Fibroblast of pulmonary artery (primary cell): ENCODE results near the gene SEC61A2.
"Not testable (repeated sequence)": the region's sequence is repeated elsewhere in the genome, so short reads cannot be mapped to it uniquely, and the experiment has no call there.

Source experiments
- DNase-seq: peaks from one replicate; pipeline ENCODE4 v3.0.0-alpha.2; 2010; ENCODE audit warnings: low read depth
- H3K4me3 ChIP-seq: replicated peaks from 2 replicates; pipeline ENCODE4 v1.5.1; 2011; ENCODE audit warnings: low read depth, mild to moderate bottlenecking, control low read depth, low read length, moderate library complexity
- TF ChIP-seq, protein P1 (sequence below): IDR thresholded peaks from 2 replicates; pipeline ENCODE4 v1.5.1; 2011; ENCODE audit warnings: mild to moderate bottlenecking, control low read depth, low read length, inconsistent platforms; ENCODE audit errors: missing control alignments

The SEC61A2 gene

DNA sequence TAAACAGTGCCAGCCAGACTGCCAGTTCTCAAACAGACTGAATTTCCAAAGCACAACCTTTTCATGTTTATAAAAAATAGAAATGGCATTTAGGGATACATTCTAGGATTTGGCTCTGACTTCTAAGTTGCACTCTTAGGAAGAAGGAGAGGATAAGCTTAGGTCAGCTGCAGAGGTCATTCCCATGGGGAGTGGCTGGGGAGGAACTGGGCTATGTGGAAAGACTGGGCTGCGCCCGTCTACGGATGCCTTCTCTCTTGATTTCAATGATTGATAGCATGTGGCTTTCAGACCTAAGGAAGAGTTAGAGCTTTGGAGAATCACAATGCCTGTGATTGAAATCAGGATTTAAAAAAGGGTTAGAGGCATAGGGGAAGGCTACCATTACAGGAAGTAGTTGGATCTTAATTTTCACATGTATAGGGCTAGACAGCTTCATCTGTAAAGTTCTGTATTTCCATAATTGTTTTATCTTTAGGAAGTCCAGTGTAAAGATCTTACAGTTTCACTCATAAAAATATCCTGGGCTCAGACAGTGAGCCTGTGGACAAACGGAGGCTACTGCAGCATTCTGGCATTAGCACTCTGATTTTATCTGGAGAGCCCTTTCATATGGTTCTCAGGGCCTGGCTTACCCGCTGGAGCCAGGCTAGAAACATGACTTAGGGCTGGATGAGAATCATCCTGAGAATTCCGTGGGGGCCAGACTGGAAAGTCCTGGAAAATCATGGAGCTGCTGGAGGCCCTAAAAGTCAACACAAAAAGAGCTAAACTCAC, 36.7 kb downstream of the SEC61A2 start:
- no peak for DNase-seq
- no peak overlapping the region for H3K4me3 ChIP-seq
- TF ChIP-seq, protein P1, sequence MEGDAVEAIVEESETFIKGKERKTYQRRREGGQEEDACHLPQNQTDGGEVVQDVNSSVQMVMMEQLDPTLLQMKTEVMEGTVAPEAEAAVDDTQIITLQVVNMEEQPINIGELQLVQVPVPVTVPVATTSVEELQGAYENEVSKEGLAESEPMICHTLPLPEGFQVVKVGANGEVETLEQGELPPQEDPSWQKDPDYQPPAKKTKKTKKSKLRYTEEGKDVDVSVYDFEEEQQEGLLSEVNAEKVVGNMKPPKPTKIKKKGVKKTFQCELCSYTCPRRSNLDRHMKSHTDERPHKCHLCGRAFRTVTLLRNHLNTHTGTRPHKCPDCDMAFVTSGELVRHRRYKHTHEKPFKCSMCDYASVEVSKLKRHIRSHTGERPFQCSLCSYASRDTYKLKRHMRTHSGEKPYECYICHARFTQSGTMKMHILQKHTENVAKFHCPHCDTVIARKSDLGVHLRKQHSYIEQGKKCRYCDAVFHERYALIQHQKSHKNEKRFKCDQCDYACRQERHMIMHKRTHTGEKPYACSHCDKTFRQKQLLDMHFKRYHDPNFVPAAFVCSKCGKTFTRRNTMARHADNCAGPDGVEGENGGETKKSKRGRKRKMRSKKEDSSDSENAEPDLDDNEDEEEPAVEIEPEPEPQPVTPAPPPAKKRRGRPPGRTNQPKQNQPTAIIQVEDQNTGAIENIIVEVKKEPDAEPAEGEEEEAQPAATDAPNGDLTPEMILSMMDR: no peak

DNA sequence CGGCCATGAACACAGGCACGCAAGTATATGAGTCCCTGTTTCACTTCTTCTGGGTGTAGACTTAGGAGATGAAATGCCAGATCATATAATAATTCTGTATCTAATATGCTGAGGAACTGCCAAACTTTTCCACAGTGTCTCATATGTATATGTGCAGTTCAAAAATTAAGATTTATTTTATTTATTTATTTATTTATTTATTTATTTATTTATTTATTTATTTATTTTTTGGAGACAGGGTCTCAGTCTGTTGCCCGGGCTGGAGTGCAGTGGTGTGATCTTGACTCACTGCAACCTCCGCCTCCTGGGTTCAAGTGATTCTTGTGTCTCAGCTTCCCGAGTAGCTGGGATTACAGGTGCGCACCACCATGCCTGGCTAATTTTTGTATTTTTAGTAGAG, 42.0 kb downstream of the SEC61A2 start:
- H3K4me3 ChIP-seq, DNase-seq: not testable (repeated sequence)

DNA sequence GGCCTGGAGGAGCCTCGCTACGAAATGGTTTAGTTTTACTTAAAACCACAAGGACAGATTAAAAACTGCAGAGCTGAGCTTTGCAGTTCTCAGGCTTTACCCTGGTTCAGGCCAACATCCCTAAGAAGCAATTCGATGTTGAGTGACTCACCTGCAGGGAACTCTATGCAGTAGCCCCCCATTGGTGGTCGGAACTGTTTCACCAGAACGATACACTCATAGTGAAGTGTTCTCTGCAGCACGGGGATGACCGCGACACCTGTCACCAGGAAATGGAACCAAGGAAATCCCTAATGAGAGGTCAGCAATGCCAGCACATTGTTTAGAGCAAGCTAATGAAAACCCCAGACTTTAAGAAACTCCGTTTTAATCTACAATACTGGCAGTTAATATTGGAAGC, 48.2 kb downstream of the SEC61A2 start:
- no peak overlapping the region for H3K4me3 ChIP-seq
- DNase-seq: no peak
- TF ChIP-seq, protein P1: no peak

DNA sequence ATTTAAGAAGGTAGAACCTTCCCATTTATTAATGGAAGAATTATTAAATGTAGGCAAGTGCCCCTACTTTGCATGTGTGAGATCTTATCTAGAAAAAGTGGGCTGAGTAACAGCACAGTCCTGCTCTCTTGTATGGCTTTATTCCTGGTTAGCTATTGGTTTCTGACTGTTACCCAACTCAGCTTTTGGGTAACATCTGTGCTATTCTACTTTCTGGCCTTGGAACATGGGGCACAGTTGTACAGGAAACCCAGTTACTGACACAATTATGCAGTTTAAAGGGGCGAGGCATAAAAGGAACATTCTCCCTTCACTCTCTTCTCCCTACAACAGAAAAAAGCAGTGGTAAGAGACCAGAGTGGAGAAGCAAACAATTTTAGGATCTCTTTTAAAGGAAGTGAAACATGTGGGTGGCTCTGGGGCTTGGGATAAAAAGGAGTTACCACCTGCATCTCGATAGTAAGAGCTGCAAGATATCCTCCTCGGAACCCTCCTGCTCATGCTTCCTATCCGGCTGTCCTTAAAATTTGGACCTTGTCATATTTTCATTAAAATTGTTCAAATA, 50.2 kb downstream of the SEC61A2 start:
- no peak overlapping the region for H3K4me3 ChIP-seq
- TF ChIP-seq, protein P1: no peak
- no peak for DNase-seq

DNA sequence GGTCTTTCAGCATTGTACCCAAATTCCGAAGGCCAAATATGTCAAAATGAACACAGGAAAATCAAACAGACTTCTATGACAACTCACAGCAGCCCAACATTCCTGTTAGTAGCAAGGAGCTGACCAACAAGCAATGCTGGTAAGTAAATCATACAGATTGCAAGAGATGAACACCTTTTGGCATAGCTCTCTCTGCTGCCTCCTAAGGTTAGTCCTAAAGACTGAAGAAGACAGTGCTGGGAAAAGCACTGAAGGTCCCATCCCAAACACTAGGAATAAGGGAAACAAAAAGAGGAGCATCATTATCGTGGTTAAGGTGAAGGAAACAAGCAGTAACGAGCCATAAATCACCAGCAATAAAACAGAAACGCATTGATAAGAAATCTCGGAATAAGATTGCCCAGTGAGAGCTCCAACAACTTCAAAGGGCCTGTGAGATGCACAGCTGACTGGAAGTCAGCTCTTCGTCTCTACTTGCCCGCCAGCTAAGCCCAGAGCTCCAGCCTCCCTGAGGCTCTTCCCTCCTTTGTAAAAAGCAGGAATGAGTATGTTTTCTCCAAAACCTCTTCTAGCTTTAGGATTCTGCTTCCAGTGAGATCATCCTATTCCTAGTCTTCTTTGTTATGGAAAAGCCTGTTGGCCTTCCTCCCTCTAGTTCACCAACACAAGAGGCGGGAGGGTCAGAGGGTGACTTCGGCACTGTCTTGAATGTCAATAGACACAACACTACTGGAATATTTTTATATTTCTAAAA, 50.9 kb downstream of the SEC61A2 start:
- TF ChIP-seq, protein P1: no peak
- DNase-seq: no peak
- H3K4me3 ChIP-seq: no peak overlapping the region

DNA sequence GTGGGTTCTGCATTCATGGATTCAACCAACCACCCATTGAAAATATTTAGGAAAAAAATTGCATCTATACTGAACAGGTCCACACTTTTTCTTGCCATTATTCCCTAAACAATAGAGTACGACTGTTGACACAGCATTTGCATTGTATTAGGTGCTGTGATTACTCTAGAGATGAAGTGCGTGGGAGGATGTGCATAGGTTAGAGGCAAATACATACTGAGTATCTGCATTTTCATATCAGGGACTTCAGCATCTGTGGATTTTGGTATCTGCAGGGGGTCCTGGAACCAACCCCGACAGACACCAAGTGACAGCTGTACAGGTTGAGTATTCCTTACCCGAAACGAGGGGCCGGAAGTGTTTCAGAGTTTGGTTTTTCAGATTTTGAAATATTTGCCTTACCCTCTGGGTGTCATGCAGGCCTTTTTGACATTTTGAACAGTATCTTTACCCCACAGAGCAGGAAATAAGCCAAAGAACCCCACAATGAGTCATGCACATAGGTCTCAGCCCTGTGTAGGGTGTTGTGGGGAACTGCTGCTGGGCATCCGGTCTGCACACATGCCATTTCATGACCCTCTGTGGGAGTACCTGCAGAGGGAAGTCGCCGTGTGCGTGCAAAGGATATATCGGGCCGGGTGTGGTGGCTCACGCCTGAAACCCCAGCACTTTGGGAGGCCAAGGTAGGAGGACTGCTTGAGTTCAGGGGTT, 51.7 kb downstream of the SEC61A2 start:
- TF ChIP-seq, protein P1: no peak
- H3K4me3 ChIP-seq: no peak overlapping the region
- DNase-seq: no peak

DNA sequence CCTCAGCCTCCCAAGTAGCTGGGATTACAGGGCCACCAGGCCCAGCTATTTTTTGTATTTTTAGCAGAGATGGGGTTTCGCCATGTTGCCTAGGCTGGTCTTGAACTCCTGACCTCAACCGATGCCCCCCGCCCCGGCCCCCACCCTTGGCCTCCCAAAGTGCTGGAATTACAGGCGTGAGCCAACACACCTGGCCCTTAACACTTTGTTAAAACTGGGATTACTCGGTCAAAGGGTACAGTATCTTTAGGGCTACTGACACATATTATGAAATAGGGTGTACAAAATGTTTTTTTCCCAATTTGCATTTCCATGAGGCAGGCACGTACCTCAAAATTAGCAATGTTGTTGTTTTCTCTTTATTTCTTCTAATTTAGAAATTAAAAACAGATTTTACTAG, 54.7 kb downstream of the SEC61A2 start:
- DNase-seq: no peak
- no peak overlapping the region for H3K4me3 ChIP-seq
- TF ChIP-seq, protein P1: no peak
